HG02759 (cell line): ENCODE measurements around the gene EVA1A.

Experiments
- ATAC-seq: cut with Tn5 transposase; IDR thresholded peaks from one replicate; pipeline ENCODE4 v1.9.1; 2021; ENCODE audit warnings: mild to moderate bottlenecking, moderate library complexity; ENCODE audit not compliant: unreplicated experiment

EVA1A gene, protein sequence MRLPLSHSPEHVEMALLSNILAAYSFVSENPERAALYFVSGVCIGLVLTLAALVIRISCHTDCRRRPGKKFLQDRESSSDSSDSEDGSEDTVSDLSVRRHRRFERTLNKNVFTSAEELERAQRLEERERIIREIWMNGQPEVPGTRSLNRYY

DNA sequence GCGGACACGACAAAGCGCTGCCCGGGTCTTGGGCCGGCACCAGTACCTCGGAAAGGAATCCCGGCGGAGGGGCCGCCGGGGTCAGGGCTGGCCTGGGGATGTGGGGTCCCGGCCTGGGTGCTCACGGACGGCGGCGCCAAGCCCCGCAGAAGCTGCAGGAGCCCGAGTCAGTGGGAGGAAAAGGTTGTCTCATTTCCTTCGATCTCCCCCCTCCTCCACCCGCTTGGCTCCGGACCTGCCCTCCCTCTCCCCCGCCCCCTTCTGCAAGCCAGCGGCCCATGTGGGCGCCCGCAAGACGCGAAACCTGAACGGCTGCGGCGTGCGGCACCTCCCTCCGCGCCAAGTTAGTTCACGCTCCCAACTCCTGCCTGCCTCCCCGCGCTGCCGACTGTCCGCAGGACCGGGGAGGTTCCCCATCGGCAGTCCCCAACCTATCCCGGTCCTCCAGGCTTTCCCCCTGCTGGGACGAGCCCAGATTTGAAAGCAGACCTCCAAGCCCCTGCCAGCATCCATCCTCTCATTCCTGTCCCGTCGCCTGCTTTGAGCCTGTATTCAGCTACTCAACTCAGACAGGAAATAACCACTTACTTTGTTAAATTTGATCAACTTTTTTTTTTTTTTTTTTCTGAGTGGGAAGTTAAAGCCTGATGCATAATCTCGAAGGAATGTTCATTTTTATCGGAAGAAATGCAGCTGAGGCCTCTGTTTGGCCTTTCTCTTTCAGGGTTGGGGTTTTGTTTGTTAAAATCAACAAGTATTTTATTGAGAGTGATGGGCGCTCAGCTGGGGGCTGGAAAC lies at the start of gene EVA1A:
EVA1A (minus strand) TSS at position 172 of the 798 bp plus-strand sequence. CDS start 42,799 bp downstream, outside the sequence.
- ATAC-seq: peak; percentile 46

DNA sequence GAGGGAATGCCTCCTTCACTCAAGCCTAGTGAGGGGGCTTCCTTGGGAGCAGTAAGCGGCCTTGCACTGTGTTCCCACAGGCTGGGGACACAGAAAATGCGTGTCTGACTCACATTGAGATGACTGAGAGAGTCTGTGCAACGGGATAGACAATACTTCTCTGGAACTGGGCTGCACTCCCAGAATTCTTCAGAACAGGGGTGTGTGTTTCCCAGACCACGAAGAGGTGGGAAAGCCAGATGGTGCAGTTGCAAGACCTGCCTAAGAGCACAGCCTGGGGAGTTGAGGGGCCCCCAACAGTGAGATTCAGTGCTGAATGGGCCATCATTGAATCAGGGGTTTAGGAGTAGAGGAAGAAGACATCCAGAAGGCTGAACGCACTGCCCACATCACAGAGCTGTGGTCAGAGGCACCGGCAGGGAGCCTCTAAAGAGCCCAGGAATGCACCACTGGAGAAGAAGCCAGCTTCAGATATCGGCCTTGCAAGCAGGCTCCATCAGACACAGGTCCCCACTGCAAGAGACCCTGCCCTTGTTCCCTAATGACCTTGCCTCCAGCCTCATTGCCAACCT lies 49.3 kb upstream of the EVA1A start:
- no peak for ATAC-seq

DNA sequence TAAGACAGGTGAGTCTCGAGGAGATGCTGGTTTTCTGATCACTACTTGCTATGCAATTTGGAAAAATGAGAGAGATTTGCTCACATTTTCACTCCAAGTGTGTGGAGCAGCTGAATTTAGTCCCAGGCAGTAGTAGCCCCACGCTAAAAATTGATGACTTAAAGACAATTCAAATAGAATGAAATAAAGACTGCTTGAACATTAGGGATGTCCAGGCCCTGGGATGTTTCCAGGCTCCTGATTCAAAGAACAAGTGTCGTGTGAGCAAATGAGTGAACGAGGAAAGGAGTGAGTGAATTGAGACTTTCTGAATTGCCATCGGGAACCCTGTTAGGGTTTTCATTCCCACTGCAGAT lies 48.6 kb upstream of the EVA1A start:
- ATAC-seq: no peak

DNA sequence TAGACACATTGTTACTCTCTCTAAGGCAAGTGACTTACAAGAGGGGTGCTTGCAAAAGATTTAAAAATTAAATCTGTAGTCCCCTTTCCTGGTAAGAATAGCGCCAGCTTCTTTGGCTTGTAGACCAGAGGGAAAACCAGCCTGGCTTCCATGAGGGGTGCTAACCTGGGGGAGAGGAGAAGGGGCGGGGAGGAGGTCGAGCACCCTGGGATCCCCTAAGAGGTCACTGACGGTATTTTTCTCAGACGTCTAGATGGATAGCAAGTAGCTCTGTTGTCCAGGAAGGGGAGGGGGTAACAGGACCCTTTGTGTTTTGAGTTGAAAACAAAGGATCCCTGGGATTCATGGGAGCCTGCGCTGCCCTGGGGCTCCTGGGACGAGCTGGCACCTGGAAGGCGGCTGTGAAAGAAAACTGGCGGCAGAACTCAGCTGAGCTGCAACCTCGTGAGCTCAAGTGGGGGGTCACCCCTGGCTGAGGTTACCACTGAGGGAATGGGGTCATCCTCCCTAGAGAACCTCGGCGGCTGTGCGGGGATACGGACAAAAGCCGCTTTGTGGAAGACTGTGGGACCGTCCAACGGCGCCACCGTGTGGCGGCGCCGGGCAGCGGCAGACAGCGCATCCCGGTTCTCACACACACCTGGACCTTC lies 48.1 kb upstream of the EVA1A start:
- peak; percentile 85 for ATAC-seq

DNA sequence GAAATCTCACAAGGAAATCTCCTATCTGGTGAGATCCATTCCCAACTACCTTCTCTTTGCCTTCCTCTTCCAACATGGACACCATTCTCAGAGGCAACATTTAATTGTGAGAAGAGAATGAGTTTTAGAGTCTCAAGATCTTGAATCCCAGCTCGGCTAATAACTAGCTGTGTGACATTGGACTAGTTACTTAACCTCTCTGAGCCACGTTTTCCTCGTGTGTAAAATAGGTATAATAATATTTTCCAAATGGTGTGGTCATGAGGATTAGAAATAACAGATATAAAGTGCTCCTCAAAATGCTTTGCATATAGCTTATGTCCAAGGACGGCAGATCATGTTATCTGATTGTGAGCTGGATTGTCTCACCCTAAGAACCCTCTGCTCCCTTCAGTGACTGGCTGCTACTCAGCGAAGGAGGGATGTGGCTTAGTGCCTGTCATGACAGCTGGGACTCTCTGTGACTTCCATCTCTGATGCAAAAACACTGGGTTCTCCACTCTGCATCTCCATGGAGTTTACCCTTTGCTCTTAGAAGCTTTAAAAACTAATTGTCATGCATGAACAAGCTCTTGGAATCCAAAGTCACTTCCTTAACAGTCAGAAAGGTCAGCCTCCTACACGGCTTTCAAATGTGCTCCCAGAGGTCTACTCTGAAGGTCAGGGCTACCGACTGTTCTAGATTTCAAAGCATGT lies 47.4 kb upstream of the EVA1A start:
- ATAC-seq: no peak

DNA sequence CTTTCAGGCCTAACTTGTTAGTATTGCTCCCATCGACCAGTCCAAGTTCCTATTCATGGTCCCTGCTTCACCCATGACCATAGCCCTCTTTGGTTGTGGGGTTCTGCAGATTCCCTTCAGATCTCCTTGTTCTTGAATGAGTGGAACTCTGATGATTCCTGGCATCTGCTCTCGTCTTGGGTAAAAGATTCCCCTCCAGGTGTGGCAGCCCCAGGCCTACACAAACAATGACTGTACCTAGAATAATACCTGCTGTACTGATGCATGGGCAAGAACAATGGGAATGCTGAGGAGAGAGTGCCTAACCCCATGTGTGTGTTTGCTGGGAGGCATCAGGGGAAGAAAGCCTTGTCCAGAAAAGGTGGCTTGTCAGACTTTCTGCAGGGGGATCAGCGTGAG lies 46.7 kb upstream of the EVA1A start:
- no peak for ATAC-seq

DNA sequence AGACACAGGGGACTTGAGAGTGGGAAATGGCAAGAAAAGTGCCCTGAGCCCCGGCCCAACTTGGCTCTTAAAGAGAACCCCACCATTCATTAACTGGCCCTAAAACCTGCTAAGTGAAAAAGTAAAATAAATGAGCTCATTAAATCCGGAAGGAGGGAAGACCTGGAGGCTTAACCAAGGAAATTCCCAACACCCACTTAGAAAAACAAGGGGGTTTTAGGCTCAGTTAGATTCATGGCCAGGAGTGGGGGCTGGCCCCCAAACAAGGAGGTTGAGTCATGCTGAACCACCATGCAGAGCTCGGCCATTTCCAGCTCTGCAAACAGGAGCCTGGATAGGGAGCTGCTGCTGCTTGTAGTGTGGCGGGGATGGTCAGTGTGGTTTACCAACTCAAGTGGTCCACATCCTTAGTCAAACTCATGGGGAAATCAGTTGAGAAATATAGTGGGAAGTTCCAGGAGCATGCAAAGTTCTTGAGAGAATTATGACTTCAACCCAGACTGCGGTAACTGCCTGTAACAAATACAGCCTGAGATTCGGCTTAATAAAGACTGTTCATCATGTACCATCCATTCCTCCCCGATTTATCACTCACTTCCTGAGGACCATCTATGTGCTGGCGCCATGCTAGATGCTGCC lies 46.1 kb upstream of the EVA1A start:
- no peak for ATAC-seq

DNA sequence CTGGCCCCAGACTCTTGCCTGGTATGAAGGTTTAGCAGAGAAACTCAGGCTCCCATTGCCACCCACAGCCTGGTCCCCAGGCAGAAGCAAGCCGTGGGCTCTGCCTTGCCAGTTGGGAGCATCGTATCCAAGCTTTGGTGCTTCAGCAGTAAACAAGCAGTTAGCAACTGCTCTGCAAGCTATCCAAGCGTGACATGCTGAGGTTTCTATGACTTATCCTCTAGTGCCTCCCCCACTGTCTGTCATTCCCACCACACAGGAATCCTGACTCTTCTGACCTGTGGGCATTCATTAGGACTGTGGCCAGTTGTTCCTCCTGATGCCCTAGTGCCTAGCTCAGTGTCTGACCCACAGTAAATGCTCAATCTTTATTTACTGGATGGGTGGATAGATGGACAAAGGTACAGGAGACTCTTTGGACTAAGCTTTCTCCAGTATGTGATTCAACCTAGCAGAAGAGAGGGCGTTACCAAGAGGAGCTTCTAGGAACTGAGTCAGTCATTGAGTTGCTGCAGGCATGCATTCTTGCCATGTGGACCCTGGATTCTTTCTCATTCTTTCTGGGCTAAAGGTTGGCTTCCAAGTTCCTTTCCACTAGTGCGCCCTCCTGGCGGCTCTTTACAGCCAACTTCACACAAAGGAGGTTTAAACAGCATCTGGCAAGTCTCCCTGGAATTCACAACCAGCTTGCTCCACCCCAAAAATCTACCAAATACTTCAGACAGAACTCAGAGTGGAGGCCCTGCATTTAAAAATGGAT lies 45.2 kb upstream of the EVA1A start:
- ATAC-seq: no peak

DNA sequence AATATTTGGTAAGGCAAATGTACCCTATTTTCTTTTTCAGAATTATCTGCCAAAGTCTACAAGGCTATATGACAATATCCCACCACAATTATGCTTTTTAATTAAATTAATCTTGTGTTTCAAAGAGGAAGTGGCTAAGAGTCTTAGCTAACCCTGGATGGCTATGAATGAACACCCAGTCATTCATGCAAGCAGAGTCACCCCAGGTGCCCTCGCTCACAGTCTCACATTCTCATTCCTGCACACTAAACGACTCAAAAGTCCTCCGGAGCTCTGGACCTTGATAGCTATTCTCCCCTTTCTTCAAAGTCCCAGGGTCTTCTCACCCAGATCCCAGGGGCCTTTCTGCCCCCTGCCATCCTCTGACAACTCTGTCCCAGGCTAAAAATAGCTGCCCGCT lies 43.7 kb upstream of the EVA1A start:
- ATAC-seq: no peak

DNA sequence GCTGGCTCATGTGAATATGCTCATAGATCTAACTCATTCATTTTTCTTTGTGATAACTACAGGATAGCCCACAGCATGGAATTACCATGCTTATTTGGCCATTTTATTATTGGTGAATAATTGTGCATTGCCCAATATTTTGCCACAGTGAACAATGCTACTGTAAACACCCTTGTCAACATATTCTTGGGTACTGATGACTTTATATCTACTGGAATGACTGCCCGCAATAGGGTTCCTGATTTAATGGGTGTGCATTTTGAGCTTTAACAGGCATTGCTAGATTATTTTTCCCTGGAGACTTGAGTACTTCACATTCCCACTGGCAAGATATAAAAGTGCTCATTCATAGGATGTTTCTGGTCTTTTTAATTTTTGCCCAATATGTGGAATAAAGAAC lies 42.7 kb upstream of the EVA1A start:
- no peak for ATAC-seq

DNA sequence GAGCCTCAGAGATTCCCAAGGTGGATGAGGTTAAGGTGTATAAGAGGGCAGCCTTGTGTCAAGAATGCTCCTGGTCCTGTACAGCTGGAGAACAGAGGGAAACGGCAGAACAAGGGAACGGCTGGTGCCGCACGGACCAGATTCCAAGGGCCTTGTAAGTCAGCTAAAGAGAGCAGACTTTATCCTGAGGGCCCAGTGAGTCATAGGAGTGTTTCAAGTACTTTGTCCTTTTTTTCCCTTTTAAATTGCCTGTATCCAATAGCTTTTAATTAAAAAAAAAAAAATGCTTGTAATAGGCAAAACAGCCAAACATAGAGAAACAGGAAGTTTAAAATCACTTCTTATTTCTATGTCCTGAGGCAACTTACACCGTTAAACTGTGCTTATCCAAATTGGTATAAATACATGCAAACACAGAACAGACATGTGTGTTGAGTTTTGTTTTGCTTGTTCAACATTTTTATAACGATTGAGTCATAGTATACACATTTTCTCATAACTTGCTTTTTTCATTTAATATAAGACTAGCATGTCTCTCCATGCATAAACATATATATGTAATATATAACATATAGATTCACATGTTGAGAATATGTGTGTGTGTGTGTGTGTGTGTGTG lies 42.1 kb upstream of the EVA1A start:
- no peak for ATAC-seq

DNA sequence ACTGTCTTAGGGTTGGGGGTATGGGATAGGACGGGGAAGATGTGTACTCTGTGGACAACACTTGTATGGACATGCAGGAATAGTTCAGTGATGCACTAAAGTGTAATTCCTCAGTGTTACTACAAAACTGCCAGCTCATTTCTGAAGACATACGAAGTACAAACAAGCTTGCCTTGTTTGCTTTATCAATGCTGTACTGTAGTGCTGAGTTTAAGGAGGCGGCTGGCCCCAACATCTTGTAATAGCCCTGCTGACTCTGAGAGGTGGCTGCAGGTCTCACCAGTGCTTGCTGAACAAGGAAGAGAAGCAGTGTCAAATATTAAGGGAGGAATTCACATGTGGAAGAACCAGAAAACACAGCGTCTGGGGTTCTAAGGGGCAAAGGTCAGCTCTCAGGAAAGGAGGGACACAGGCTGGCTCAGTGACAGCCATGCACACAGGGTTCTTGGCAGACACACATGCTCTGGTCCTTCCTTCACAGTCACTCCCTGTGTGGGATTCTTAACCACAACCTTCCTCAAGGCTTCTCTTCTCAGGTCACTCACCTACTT lies 39.8 kb upstream of the EVA1A start:
- ATAC-seq: no peak

DNA sequence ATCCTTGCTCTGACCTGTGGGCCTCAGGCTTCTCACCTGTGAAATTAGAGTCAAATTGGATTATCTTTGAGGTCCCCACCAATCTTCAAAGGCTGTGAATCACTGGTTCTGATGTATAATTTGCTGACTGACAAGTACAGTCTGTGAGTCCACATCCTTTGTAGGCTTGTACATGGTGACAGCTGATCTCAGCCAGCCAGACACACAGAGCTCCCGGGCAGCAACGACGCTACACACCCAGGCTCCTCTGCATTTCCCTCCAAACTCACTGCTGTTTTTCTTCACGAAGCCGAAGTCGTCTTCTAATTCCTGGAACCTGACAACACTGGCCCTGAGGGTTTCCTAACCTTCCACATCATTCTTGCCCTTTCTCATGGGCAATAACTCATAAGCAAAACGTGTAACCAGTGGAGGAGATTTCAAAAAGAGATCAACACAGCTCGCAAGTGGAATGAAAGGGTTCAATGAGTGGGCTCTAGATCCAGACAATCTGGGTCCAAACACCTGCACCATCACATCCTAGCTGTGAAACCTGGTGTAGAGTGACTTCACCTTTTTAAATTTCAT lies 37.9 kb upstream of the EVA1A start:
- ATAC-seq: no peak

DNA sequence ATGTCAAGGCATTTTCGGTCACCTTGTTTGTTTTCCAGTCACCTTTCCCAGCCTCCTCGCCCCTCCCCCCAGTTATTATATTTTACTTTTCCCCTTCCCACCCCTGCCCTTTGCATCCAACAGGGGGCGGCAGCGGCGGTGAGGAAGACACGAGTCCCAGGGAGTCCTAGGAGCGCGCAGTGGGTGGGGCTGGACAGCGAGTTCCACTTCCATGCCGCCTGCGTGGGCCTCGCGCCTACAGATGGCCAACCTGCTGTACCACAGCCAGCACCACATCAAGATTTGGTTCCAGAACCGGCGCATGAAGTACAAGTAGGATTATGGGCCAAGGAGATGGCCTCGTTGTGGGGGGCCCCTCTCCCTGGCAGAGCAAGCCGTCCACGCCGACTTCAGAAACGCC lies 37.2 kb upstream of the EVA1A start:
- no peak for ATAC-seq

DNA sequence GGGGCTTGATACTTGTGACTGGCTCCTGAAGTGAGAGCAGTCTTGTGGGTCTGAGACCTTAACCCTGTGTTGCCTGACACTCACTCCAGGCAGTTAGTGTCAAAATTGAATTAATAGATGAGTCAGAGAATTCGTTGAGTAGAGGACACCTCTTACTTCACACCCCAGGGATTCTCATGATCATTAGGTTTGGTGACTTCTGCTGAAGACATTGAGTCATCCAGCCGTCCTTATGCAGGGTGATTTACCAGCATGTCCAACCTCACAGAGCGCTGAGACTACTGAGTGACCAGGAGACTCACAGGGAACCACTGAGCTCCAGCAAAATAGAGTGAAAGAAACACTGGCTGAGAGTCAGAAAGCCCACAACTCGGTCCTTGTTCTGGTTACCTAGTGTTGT lies 36.0 kb upstream of the EVA1A start:
- ATAC-seq: no peak

DNA sequence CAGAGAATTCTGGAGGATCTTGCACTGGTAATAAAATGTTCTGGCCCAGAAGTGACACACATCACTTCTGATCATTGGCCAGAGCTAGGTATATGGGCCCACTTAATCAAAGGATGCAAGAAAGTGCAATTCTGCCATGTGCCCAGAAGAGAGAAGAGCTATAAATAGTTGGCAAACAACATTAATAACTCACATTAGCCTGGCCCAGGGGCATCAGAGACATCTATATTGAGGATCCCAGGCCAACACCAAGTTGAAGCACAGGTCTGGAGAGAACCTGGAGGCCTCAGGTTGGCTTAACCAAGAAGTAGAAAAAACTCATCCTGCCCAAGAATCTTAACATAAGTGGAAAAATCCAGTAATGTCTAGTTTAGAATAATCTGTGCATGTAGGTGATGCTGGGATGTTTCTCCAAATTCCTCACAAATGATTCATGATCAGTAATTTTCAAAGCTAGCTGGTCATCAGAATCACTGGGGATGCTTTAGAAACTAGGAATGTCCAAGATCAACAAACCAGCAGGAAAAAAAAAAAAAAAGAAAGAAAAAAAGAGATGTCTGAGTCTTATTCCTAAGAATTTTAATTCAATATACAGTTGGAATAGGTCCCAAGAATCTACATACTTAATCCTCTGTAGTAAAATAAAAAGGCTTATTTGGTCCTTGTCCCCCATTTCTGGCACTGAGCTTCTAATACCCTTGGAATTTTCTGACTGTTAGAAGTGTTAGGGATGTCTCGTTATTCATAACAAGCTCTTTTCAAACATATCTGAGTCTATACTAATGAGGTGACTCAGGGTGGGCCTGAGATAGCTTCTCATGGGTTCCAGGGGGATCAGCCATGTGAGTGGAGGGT lies 35.0 kb upstream of the EVA1A start:
- ATAC-seq: no peak

DNA sequence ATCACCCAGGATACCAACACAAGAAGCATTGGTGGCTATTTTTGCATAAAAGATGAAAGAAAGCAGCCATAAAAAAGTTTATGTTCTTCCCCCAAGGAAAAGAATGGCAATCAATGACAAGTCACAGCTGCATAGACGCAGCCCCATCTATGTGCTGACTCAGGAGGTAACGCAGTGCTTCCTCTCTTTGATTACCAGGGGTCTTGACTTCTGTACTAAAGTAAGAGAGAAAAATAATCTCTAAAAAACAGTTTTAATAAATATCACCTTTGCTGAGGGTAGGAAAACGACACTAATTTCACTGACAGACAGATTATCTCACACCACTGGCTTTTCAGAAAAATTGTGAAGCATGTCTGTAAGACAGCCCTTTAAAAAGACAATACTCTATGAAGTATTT lies 33.9 kb upstream of the EVA1A start:
- ATAC-seq: no peak

DNA sequence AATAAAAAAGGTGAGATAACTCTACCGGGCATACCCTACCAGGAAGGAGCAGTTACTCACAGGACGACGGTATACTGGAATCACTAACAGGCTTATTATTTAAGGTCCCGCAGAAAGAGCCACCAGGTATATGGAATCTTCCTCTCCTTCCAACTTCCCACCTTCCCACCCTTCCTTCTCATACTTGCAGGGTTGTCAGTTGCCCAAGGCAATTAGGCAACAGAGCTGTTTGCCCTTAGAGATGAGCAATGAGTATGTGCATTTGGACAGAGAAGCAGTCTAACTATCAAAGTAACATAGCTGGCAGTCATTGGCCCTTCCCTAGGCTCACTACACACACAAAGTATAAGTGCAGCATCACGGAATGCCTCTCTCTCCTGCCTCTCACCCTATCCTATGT lies 32.1 kb upstream of the EVA1A start:
- ATAC-seq: no peak
